ENCODE data around the gene KCTD14.
"Not testable (repeated sequence)": the region's sequence is repeated elsewhere in the genome, so short reads cannot be mapped to it uniquely, and the experiment has no call there.

The KCTD14 gene

DNA sequence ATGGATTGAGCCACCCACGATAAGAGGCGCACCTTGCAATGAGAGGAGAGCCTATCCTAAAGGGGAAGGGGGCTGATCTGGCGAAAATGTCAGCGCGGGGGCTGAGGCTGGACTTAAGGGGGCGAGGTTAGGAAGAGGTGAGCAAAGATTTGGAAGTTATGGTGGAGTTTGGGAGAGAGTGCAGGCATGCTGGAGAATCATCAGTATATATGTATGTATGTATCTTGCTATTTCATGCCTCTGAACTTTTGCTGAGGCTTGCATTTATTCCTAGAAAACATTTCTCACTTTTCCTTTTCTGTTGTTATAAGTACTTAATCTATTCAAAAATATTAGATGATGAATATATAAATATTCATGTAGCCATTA is 23.4 kb upstream of the KCTD14 start:
- DNase-seq (ENCODE audit: low read depth) = no peak

DNA sequence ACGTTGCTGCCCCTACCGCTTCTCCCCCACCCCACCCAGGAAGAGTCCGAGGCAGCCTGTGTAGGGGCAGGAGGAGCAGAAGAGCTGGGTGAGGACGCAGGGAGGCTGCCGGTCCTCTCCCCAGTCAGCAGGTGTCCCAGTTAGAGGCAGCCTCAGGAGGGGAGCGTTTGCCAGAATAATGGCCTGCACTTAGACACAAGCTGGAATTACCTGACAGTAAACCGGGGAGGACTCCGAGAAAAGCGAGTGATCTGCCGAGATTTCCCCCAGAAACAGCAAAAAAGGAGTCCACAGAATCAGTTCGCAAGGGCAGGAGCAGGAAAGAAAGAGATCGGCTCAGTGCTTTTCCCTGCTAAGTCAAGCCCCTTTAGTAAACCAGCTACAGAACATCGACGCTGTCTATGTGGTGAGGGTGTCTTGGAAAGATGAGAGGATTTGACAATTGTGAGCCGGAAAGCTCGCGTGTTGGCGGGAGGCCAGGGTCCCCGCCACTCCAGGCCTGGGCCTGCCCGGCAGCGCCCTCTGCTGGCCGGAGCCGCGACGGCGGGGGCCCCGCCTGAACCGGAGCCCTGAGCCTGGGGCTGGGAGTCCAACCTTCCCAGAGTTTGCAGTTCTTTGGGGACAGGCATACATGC is 22.9 kb upstream of the KCTD14 start:
- peak; percentile 69 for DNase-seq (ENCODE audit: low read depth)

DNA sequence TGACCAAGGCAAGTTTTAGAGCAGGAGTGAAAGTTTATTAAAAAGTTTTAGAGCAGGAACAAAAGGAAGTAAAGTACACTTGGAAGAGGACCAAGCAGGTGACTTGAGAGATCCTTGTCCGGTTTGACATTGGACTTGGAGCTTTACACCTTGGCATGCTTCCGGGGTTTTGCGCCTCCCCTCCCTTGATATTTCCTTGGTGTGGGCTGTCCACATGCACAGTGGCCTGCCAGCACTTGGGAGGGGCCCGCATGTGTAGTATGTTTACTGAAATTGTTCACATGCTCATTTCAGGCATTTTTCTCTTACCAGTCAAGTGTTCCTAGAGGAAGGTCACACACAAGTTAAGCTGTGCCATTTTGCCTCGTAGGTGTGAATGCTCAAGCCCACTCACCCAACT is 21.6 kb upstream of the KCTD14 start:
- DNase-seq (ENCODE audit: low read depth) = no peak

DNA sequence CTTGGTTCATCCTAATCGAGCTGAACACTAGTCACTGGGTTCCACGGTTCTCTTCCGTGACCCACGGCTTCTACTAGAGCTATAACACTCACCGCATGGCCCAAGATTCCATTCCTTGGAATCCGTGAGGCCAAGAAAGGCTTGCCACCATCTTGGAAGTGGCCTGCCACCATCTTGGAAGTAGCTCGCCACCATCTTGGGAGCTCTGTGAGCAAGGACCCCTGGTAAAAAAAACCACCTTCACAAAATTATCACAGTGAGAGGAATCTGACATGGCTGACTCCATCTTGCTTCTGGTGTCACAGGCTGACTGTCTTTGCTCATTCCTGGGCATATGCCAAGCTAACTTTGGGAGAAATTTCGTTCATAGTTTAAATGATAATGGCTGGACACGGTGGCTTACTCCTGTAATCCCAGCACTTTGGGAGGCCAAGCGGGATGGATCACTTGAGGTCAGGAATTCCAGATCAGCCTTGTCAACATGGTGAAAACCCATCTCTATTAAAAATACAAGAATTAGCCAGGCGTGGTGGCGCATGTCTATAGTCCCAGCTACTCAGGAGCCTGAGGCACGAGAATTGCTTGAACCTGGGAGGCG is 18.9 kb upstream of the KCTD14 start:
- DNase-seq (ENCODE audit: low read depth) = no peak

DNA sequence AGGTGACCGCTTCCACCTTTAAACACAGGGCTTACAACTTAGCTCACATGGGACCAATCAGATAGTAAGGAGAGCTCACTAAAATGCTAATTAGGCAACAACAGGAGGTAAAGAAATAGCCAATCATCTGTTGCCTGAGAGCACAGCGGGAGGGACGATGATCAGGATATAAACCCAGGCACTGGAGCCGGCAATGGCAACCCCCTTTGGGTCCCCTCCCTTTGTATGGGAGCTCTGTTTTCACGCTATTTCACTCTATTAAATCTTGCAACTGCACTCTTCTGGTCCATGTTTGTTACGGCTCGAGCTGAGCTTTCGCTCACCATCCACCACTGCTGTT is 18.3 kb upstream of the KCTD14 start:
- not testable (repeated sequence) for DNase-seq (ENCODE audit: low read depth)

DNA sequence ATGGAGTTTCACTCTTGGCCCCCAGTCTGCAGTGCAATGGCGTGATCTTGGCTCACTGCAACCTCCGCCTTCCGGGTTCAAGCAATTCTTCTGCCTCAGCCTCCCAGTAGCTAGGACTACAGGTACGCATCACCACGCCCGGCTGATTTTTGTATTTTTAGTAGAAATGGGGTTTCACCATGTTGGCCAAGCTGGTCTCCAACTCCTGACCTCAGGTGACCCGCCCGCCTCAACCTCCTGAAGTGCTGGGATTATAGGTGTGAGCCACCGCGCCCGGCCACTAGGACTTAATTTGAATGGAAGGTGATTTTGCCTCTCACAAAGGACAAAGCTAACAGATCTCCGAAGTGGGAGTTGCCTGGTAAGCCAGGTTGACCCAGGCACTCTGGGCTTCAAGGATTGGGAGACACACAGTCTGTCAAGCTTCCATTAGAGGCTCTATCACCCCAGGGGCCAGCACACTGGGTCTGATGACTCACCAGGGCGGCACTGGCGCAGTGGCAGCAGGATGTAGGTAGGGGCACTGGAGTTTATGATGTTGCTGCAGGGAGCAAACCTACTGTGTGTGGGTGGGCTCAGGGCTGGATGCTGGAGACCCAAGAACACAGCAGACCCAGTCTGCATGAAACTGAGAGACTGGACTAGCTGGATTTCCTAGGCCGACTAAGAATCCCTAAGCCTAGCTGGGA is 17.8 kb upstream of the KCTD14 start:
- no peak for DNase-seq (ENCODE audit: low read depth)

DNA sequence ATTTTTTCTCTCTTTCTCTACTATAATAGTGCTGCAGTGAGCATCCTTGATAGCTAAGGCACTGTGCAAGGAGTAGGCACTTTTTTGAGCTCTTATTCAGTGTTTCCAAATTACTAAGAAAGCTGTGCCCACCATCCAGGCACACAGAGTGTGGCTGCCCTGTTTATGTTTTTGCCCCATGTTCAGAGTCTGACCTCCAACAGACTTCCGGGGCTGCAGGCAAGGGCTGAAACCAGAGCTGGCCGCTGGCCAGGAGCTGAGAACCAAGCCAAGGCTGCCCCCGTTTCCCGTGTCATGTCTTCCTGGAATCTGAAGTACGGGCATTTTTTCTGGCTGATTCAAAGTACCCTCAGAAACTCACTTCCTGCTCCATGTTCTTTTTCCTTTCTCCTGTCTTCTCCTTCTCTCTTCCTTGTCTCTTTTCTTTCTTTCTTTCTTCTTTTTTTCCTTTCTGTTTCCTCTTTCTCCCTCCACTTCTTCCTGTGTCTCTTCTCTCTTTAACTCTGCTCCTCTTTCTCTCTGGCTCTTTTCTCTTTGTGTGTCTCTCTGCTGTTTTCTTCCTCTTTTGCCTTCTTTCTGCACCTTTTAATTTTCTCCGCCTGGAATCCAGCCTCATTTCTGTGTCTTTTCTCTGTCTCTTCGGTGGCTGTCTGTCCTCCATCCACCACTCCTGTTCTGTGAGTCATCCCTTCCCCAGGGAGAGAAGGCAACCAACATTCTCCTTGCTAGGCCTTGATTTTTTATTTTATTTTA is 17.0 kb upstream of the KCTD14 start:
- DNase-seq (ENCODE audit: low read depth) = peak; percentile 16

DNA sequence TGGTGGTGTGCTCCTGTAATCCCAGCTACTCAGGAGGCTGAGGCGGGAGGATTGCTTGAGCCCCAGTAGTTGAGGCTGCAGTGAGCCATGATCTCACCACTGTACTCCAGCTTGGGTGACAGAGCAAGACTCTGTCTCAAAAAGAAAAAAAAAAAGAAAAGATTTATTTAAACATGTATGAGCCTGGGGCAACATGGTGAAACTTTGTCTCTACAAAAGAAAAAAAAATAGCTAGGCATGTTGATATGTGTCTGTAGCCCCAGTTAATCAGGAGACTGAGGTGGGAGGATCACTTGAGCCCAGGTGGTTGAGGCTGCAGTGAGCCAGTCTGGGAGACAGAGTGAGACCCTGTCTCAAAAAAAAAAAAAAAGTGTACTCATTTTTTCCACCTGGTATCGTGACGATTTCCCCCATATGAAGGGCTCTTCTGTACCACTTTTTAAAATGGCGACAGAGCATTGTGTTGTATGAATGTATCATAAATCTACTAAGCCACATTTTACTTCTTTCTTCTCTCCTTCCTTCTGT is 16.4 kb upstream of the KCTD14 start:
- no peak for DNase-seq (ENCODE audit: low read depth)

DNA sequence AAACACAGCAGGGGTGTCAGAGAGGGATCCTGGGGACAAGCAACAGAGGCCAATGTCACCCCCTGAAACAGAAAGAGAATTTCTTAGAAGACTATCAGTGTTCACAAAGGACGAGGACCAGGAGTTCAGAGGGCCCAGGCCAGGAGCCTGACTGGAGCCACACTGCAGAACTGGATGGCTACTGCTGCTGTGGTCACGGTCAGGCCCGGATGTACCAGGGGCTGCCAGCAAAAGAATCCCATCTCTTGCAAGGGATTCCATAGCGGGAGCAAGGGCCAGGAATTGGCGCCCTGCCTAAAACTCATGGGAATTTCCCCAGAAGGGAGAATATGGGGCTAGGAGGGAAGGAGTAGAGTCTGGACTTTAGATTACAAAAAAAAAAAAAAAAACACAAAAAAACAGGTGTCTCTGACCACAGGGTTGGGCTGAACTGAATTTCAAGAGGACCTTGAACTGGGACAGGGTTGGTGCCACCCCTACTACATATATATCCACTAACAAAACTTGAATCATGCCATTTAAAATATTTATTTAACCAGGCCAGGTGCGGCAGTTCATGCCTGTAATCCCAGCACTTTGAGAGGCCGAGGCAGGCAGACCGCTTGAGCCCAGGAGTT is 15.7 kb upstream of the KCTD14 start:
- DNase-seq (ENCODE audit: low read depth) = no peak

DNA sequence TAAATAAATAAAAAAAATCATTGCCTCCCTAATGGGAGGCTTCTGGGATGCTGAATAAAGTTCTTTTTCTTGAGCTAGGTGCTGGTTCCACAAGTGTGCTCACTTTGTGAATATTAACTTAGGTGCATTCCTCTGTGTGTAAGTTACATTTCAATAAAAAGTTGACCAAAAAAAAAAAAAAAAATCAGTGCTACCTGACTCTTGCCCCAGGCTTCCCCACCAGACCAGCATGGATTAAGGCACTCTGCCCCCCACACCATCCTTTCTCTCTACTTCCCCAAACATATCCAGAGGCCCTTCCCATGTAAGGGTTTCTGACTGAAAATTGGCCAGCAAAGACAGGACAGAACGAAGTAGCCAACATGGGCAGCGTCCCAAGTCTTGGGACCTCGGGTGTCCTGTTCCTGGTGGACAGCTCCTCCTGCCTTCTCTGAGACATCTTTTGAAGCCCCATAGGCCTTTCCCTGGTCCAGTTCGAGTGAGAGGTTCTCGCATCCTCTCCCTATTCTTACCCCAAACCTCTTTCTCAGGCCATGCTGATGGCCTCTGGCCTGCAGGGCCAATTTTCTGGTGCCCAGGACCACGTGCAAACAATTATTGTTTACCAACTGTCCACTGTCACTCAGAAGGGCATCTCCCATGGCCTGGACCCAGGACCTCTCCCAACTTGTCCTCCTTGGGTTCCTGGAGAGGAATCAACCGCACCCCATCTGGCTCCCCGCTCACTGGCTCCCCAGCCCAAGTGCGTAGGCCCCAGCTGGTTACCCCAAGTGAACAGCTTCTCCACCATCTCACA is 14.9 kb upstream of the KCTD14 start:
- no peak for DNase-seq (ENCODE audit: low read depth)

DNA sequence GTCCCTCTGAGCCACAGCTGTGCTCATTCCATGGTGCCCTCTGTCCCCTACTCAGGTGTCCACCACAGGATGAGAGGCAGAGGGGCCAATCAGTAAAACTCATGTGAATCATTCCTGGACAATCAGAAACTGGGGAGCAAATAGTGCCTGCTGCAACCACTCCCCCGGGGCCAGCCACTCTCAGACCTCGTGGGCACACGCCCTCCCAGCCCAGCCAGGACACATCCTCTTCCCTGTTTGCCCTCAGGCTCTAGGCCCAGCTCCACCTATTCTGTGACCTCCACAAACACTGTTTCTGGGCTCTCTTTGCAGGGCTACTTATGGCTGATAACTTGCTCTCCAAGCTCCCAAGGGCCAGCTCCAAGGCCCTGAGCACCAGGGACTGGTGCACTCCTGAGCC is 14.0 kb upstream of the KCTD14 start:
- no peak for DNase-seq (ENCODE audit: low read depth)

DNA sequence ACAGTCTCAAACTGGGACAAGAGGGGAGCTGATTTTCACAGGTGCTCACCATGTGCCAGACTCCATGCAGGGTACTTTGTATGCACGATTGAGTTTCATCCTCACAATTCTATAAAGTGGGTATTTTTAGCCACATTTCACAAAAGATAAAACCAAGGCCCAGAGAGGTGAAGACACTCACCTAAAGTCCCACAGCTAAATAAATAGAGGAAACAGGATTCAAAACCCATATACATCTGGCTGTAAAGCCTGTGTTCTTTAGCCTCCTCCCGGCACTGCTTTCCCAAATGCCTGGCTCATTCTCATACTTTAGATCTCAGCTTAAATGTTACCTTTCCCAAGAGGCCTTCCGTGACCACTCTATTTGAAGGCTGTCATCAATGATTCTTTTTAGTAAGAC is 13.2 kb upstream of the KCTD14 start:
- no peak for DNase-seq (ENCODE audit: low read depth)

DNA sequence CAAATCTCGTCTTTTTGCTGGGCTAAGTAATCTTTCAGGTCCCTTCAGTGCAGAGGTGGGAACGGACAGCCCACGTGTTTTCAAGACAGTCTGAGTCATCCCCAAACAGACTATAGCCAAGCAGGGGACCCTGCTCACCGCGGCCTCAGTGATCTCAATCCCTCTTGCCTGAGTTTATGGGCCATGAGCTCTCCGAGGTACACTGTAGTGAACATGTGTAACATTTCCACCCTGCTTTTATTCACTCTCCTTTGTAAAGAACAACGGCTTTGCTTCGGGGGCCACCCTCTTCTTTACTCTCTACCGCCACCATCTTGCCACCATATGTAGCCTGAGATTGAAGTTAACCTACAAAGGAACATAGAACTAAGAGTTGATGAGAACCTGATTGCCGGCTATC is 11.5 kb upstream of the KCTD14 start:
- no peak for DNase-seq (ENCODE audit: low read depth)

DNA sequence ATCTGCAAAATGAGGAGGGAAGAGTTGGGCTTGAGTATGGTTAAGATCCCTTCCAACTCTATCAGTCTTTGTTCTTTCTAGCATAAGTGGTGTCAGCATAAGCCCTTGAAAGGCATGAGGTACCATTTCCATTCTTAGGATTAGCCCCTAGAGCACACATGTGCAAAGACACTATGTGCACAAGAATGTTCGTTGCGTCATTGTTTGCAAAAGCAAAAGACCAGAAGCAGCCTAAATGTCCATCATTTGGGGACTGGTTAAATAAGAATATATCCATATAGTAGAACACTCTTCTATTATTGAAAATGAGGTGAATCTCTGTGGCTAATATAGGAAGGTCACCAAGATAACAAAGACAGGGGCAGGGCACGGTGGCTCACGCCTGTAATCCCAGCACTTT is 10.0 kb upstream of the KCTD14 start:
- DNase-seq (ENCODE audit: low read depth) = no peak

DNA sequence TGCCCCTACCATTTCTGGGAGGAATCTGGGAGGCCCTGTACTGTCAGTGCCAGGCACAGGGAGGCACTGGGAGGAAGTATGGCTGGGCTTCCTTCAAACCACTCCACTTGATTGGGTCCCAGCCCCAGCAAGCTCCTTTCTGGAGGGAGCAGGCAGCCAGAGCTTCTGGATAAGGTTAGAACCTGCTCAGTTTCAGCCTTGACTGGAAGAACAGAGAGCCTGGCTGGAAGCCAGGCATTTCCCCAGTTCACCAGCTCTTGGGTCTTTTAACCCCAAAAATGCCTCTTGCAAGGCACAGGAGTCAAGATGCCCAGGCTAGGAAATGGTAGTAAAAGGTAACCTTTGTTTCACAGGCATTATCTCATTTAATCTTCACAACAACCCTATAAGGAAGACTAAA is 9.0 kb upstream of the KCTD14 start:
- DNase-seq (ENCODE audit: low read depth) = no peak

DNA sequence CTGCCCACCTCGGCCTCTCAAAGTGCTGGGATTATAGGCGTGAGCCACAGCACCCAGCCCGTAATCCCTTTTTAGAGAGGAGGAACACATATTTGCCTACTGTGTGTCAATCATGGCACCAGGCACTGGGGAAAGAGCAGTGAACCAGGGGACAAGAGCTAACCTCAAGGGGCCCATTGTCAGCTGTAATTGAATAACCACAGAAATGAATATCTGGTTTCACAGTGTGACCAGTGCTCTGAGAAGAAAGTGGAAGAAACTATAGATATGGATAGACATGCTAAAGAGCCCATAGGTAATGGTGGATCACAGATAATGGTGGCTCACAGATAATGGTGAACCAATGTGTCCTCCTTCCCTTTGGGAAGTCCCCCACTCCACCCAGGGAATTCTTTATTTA is 8.6 kb upstream of the KCTD14 start:
- DNase-seq (ENCODE audit: low read depth) = no peak

DNA sequence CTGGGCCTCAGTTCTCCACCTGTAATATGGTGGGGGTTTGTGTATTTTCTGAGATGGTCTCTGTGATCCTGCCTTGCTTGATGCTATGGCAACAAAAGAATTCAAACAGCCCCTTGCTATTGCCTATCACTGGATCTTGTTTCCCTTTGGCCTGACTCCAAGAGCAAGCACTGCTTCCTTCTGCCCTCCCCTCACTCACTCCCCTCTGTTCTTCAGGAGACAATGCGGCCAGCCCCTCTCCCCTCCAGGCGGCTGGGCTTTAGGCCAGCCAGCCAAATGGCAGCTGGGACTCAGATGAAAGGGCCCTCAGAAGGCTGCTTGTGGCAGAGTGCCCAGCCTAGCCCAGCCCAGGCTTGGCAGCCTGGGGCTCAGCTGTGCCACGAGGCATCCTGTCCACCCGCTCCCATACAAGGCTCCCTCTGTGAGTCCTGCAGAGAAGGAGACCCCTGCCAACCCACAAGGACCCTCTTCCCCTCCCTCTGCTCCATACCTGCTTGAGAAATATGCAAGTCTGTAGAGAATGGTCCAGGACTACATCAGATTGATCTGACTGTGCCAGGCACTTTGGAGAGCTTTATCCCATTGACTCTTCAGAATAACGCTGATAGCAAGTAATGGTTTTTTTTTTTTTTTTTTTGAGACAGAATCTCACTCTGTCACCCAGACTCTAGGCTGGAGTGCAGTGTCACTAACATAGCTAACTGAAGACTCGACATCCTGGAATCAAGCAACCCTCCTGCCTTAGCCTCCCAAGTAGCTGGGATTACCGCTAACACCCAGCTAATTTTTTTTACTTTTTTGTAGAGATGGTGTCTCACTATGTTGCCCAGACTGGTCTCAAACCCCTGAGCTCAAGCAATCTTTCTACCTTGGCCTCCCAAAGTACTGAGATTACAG is 7.6 kb upstream of the KCTD14 start:
- no peak for DNase-seq (ENCODE audit: low read depth)

DNA sequence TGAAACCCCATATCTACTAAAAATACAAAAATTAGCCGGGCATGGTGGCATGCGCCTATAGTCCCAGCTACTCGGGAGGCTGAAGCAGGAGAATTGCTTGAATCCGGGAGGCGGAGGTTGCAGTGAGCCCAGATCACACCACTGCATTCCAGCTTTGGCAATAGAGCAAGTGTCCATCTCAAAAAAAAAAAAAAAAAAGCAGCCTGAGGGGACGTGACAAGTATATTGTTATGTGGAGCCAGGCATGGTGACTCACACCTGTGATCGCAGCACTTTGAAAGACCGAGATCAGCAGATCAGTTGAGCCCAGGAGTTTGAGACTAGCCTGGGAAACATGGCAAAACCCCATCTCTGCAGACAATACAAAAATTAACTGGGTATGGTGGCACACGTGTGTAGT is 5.3 kb upstream of the KCTD14 start:
- not testable (repeated sequence) for DNase-seq (ENCODE audit: low read depth)

DNA sequence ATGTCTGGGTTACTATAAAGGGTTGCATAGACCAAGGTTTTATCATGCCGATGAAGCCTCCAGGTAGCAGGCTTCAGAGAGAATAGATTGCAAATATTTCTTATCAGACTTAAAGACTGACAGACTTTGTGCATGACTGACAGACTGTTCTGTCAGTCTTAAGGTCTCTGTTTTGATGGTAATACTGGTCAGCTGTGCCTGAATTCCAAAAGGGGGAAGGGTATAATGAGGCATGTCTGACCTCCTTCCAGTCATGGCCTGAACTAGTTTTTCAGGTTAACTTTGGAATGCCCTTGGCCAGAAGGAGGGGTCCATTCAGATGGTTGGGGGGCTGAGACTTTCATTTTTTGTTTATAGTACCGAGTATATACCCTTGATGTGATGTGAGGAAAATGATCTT is 4.7 kb upstream of the KCTD14 start:
- DNase-seq (ENCODE audit: low read depth) = no peak

DNA sequence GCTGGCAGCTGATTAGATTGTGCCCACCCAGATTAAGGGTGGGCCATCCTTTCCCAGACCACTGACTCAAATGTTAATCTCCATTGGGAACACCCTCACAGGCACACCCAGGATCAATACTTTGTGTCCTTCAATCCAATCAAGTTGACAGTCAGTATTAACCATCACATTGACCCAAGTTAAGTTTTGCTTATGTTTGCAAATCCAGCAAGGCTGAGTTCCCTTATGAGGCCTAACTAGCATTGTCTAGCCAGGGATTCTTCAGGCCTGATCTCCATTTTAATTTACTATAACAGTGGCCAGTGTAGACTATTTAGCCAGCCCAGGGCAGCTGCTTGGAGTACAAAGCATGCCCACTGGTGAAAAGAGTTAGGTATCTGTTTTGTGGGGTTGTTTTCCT is 2.3 kb upstream of the KCTD14 start:
- DNase-seq (ENCODE audit: low read depth) = no peak

DNA sequence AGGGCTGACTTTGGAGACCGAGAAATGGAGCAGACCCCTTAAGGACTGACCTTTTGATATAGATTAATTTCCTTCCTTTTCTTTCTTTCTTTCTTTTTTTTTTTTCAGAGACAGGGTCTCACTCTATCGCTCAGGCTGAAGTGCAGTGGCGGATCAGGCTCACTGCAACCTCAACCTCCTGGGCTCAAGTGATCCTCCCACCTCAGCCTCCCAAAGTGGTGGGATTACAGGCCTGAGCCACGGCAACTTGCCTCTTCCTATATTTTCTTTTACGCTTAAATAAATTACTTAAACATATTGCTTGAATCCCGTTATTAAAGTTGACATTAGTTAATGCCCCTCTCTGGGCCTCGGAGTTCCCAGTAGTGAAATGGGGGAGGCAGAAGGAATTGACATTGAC is 350 bp upstream of the KCTD14 start:
- no peak for DNase-seq (ENCODE audit: low read depth)
